Astrocyte of the spinal cord (primary cell): ENCODE results near the gene ADO.

ENCODE experiments used
- DNase-seq: peaks from one replicate; pipeline ENCODE4 v3.0.0; 2011; ENCODE audit warnings: low read depth, low spot score
- H3K4me3 ChIP-seq: 2 replicates; pipeline ENCODE4 v1.5.1; 2011; ENCODE audit warnings: low read depth, mild to moderate bottlenecking, low read length, moderate library complexity
- CTCF ChIP-seq: IDR thresholded peaks from 2 replicates; pipeline ENCODE4 v1.5.1; 2012; ENCODE audit warnings: low read depth, mild to moderate bottlenecking, low read length, inconsistent platforms
- in situ Hi-C: cut with HindIII; loops from 2 replicates; pipeline ENCODE4 v1.10.0; 2017; ENCODE audit warnings: low sequenced_read_pairs

ADO gene

GRCh38 chr10:62816331-62817120 lies 12.0 kb downstream of the ADO start, which contains the start of gene EGR2:
TSS of gene EGR2 (minus strand) at chr10:62816366. CDS start at chr10:62816029, 337 bp downstream.
- in situ Hi-C loops, result no loop called here
- DNase-seq, result peak; percentile 96
- TF ChIP-seq CTCF, result no peak
- peak within 1 kb of the TSS; percentile 53 for H3K4me3 ChIP-seq

- no peak for TF ChIP-seq CTCF
- peak; percentile 32 for DNase-seq
- peak overlapping the region; percentile 53 for H3K4me3 ChIP-seq
- in situ Hi-C loops, result no loop called here
Measured at GRCh38 chr10:62817121-62817765, 12.7 kb downstream of the ADO start.

- H3K4me3 ChIP-seq, result peak overlapping the region; percentile 53
- TF ChIP-seq CTCF, result peak; percentile 67
- DNase-seq, result peak; percentile 66
- in situ Hi-C loops, result no loop called here
Measured at GRCh38 chr10:62817766-62818425, 13.4 kb downstream of the ADO start.

- in situ Hi-C loops, result no loop called here
- DNase-seq, result no peak
- no peak for TF ChIP-seq CTCF
- H3K4me3 ChIP-seq, result peak overlapping the region; percentile 1
Measured at GRCh38 chr10:62818426-62819011, 14.0 kb downstream of the ADO start.

- no peak for TF ChIP-seq CTCF
- in situ Hi-C loops, result no loop called here
- no peak overlapping the region for H3K4me3 ChIP-seq
- no peak for DNase-seq
Measured at GRCh38 chr10:62819141-62819920, 14.8 kb downstream of the ADO start.

GRCh38 chr10:62820586-62820985 lies 16.1 kb downstream of the ADO start:
- in situ Hi-C loops, result no loop called here
- TF ChIP-seq CTCF, result no peak
- DNase-seq, result no peak
- no peak overlapping the region for H3K4me3 ChIP-seq
